ENCODE results near the gene SLC2A6. TPM values are rescaled to one million over a fixed set of nuclear protein-coding genes. Genes with fewer than 3 reads are reported as not detected.

Gene SLC2A6
- total RNA-seq, 1 experiment from 2014 or later: 20.5 TPM

DNA sequence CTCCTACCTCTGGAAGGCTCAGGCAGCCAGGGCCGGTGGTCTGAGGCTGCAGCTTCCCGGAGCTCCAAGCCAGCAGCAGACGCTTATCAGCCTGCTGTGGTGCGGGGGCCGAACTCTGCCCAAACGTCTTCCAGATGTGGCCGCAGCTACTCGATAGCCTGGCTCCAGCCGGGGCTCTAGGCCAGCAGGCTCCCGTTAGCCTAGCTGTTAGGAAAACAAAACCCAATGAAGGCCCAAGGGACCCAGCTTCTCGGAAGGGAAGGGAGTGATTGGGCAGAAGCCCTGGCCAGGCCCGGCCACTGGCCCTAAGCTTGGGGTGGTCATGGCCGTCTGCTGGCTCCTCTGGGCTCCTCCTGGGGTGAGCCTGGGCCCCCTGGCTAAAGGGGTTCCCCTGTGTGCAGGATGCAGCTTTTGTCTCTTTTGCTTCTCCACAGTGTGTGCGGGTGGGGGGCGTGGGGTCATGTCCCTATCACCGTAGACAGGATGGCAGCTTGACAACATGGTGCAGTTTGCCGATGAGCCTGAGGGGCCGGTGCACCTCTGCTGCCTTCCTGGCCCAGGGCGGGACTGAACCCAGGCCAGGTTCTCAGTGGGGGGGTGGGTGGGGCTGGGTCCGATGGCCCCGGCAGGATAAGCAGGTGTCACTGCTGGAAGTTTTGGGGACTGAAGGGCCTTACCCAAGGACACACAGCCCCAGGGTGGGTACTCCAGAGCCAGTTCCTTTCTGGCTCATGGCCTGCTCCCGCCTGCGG is 27.2 kb upstream of the SLC2A6 start:
- no TSS peak for BruUV-seq (replicated peaks)
- no peak overlapping the region for H3K27ac ChIP-seq (ENCODE audit: low read length)

DNA sequence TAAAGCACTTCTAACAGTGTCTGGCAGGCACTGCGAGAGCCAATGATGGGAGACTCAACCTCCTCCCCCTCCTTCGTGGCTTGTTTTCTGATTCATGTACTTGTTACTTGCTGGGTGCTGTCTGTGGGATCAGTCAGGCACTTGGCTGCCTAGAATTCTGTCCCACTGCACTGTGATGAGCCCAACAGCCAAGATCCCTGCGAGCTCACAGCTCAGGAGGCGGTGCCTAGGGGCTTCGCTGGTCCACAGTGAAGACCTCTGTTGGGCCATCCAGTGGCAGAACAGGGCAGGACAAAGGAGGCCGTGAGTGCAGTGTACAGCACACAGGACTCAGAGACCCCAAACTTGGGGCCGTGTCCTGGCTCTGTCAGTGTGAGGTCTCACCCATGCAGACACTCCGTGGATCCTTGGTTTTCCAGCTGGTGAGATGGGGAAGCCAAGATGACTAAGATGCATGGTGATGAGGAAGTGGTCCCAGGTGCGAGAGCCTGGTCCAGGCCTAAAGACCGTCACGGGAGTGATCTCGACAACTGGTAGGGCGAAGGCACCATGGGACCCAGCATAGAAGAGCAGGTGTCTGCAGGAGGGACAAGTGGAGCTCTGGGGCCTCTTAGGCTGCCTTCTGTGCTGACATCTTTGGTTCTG is 26.4 kb upstream of the SLC2A6 start:
- no peaks in the 10 kb centered on the region for H3K27me3 ChIP-seq (ENCODE audit: low read length)
- TF ChIP-seq EZH2phosphoT487 (IDR thresholded peaks at IDR 0.05; ENCODE audit: borderline replicate concordance, low read length) (no peak), EZH2 (IDR thresholded peaks at IDR 0.05; ENCODE audit: low read length, unreplicated experiment) (no peak), CTCF (conservative IDR thresholded peaks at IDR 0.05; ENCODE audit: low read depth, low read length) (no peak)
- CTCF ChIA-PET: no interaction called here
- no peak overlapping the region for H3K4me2 ChIP-seq (ENCODE audit: low read length)
- intact Hi-C loops (cut with micrococcal nuclease): no loop called here
- H2AFZ ChIP-seq (ENCODE audit: low read length): no peak overlapping the region
- H3K9me3 ChIP-seq (ENCODE audit: low read length): 0 out of 2 replicates have a peak, but pooled peaks cover 6% of the 10 kb centered on the region
- H3K4me3 ChIP-seq (ENCODE audit: low read length): no peak overlapping the region
- H3K79me2 ChIP-seq (ENCODE audit: low read length): no peaks in the 10 kb centered on the region
- no TSS peak for BruUV-seq (replicated peaks)
- no peaks in the 10 kb centered on the region for H3F3A ChIP-seq (ENCODE audit: low read length, unreplicated experiment)
- no peaks in the 10 kb centered on the region for H4K20me1 ChIP-seq (ENCODE audit: low read length)
- H3K27ac ChIP-seq (ENCODE audit: low read length): no peak overlapping the region
- ATAC-seq (no peak), DNase-seq (no peak)
- H3K9me2 ChIP-seq (replicated peaks; ENCODE audit: low read length): no peaks in the 10 kb centered on the region
- H3K36me3 ChIP-seq (ENCODE audit: low read depth, low read length): no peaks in the 10 kb centered on the region
- H3K9ac ChIP-seq (ENCODE audit: low read length): no peak overlapping the region
- POLR2A ChIA-PET (ENCODE audit: unreplicated experiment): no interaction called here
- peaks cover 22% of the 10 kb centered on the region for H3K4me1 ChIP-seq (ENCODE audit: insufficient read depth, low read length)

More for the DNA sequence above, 27.2 kb upstream of the SLC2A6 start:
- H3K79me2 ChIP-seq (ENCODE audit: low read length): no peaks in the 10 kb centered on the region
- no peak overlapping the region for H3K4me2 ChIP-seq (ENCODE audit: low read length)
- no peaks in the 10 kb centered on the region for H3K27me3 ChIP-seq (ENCODE audit: low read length)
- no peak overlapping the region for H3K4me3 ChIP-seq (ENCODE audit: low read length)
- peaks cover 22% of the 10 kb centered on the region for H3K4me1 ChIP-seq (ENCODE audit: insufficient read depth, low read length)
- DNase-seq (no peak), ATAC-seq (no peak)
- ChIA-PET CTCF (no interaction called here), POLR2A (ENCODE audit: unreplicated experiment) (interaction anchor here (0.6 kb wide), 1 partner anchor 67 kb away, joined by 4 read pairs; no protein-coding TSS in a partner anchor)
- TF ChIP-seq CTCF (conservative IDR thresholded peaks at IDR 0.05; ENCODE audit: low read depth, low read length) (no peak), EZH2 (IDR thresholded peaks at IDR 0.05; ENCODE audit: low read length, unreplicated experiment) (no peak), EZH2phosphoT487 (IDR thresholded peaks at IDR 0.05; ENCODE audit: borderline replicate concordance, low read length) (no peak)
- H2AFZ ChIP-seq (ENCODE audit: low read length): no peak overlapping the region
- H3K9me3 ChIP-seq (ENCODE audit: low read length): 0 out of 2 replicates have a peak, but pooled peaks cover 6% of the 10 kb centered on the region
- intact Hi-C loops (cut with micrococcal nuclease): no loop called here
- no peaks in the 10 kb centered on the region for H4K20me1 ChIP-seq (ENCODE audit: low read length)
- no peaks in the 10 kb centered on the region for H3K36me3 ChIP-seq (ENCODE audit: low read depth, low read length)
- no peaks in the 10 kb centered on the region for H3K9me2 ChIP-seq (replicated peaks; ENCODE audit: low read length)
- H3K9ac ChIP-seq (ENCODE audit: low read length): no peak overlapping the region
- H3F3A ChIP-seq (ENCODE audit: low read length, unreplicated experiment): no peaks in the 10 kb centered on the region

- Histone ChIP-seq H2AFZ (ENCODE audit: low read length) (no peak overlapping the region), H4K20me1 (ENCODE audit: low read length) (no peaks in the 10 kb centered on the region), H3K79me2 (ENCODE audit: low read length) (no peaks in the 10 kb centered on the region), H3K4me2 (ENCODE audit: low read length) (no peak overlapping the region), H3F3A (ENCODE audit: low read length, unreplicated experiment) (no peaks in the 10 kb centered on the region), H3K36me3 (ENCODE audit: low read depth, low read length) (no peaks in the 10 kb centered on the region), H3K27me3 (ENCODE audit: low read length) (no peaks in the 10 kb centered on the region), H3K9me3 (ENCODE audit: low read length) (0 out of 2 replicates have a peak, but pooled peaks cover 6% of the 10 kb centered on the region), H3K4me1 (ENCODE audit: insufficient read depth, low read length) (peaks cover 5% of the 10 kb centered on the region), H3K9ac (ENCODE audit: low read length) (no peak overlapping the region), H3K4me3 (ENCODE audit: low read length) (no peak overlapping the region), H3K27ac (ENCODE audit: low read length) (no peak overlapping the region), H3K9me2 (replicated peaks; ENCODE audit: low read length) (no peaks in the 10 kb centered on the region)
- POLR2A ChIA-PET (ENCODE audit: unreplicated experiment): no interaction called here
- intact Hi-C loops (cut with micrococcal nuclease): no loop called here
- TF ChIP-seq EZH2 (IDR thresholded peaks at IDR 0.05; ENCODE audit: low read length, unreplicated experiment) (no peak), CTCF (conservative IDR thresholded peaks at IDR 0.05; ENCODE audit: low read depth, low read length) (no peak), EZH2phosphoT487 (IDR thresholded peaks at IDR 0.05; ENCODE audit: borderline replicate concordance, low read length) (no peak)
- CTCF ChIA-PET: no interaction called here
- BruUV-seq (replicated peaks): no TSS peak
- no peak for DNase-seq
- ATAC-seq: no peak
Observed at GRCh38 chr9:133502112-133502511, 23.2 kb upstream of the SLC2A6 start.

All from PC-3 (cell line).